Measurements from ENCODE around the gene DMBX1.

Gene DMBX1

GRCh38 chr1:46526691-46527291, 37.2 kb downstream of the DMBX1 start:
- no peak for DNase-seq

- DNase-seq = peak; percentile 91
Observed at GRCh38 chr1:46527474-46528296, 38.0 kb downstream of the DMBX1 start.

DNA sequence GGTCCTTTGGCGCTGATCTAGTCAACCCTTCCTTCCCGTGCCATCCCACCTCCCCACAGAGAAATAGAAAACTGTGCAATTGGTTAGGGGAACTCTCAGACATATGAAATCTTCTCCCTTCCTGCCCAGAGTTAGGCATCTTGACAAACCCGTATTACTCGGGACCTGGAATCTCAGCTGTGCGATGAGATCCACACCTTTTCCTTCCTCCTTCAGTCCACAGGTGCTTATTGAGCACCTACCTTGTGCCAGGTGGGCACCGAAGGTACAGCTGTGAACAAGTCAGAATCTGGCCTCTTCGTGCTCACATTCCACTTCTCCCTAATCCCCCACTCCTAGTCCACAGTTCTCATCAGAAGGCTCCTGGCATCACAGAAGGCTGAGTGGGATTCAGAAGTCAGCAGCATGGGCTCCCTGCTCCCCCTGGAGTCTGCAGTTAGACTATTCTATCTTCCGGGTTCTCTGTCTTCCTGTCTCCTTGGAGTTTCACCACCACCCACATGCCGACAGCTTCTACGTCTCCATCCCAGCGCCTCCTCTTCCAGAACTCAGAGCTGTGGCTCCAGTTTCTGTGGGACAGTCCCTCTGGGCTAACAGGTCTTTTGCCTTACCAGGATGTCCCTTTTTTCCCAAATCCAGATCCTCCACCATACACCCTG, 38.8 kb downstream of the DMBX1 start:
- DNase-seq = no peak

DNA sequence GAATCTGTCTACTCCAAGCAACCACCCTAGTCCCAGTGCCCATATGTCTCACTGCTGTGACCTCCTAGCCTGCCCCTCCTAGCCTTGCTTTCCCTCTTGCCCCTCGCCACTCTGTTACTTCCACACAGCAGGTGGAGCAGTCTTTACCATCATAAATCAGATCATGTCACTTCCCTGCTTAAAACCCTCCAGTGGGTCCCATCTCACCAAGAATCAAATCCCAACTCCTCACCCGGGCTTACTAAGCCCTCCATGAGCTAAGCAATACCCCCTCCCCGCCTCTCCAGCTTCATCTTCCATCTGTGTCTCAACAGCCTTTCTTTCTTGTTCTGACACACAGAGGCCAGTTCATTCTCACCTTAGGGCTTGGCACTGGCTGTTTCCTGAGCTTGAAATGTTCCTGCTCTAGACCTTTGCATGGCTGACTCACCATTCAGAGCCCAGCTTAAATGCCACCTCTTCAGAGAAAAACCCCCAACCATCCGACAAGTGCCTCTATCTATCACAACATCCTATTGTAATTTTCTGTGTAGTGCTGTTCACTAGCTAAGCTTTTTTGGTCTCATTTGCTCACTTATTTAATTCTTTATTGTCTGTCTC, 39.5 kb downstream of the DMBX1 start:
- no peak for DNase-seq

DNA sequence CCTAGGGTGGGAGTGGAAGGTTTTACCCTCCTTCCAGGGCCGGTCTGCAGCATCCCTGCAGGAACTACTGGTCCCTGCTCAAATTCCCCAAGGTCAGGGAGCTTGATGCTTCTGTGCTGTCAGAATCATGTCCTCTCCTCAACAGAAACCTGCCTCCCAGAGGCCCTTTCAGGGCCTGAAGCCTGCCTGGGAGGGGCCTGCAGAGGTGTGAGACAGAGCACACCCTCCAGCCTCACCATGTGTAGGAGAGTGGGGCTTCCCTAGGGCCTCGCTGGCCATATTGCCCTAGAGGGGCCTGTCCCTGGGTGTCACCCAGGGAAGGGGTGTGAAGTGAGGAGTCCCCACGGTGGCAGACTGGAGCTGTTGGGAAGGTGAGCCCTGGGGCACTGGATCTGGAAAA, 40.7 kb downstream of the DMBX1 start:
- DNase-seq = no peak

GRCh38 chr1:46530791-46531409, 41.3 kb downstream of the DMBX1 start:
- peak; percentile 47 for DNase-seq

- no peak for DNase-seq
Observed at GRCh38 chr1:46532095-46532494, 42.5 kb downstream of the DMBX1 start.

- DNase-seq = peak; percentile 76
Observed at GRCh38 chr1:46532498-46533178, 43.0 kb downstream of the DMBX1 start.

GRCh38 chr1:46533179-46533864, 43.7 kb downstream of the DMBX1 start:
- peak; percentile 74 for DNase-seq

GRCh38 chr1:46535063-46535462, 45.4 kb downstream of the DMBX1 start:
- DNase-seq = peak; percentile 92

DNA sequence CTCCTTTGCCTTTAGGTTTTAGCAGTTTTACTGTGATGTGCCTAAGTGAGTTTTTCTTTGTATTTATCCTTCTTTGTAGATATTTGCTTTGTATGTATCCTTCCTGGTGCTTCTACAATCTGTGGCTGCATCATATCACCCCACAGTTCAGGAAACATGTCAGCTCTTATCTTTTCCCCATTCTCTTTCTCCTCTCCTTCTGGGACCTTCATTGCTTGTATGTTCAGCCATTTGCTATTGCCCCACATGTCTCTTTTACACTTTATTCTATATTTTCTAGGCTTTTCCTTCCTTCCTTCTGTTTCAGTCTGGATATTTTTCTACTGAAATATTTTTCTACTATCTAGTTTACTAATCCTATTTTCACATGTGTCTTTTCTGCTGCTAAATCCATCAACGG, 46.9 kb downstream of the DMBX1 start:
- DNase-seq = no peak

DNA sequence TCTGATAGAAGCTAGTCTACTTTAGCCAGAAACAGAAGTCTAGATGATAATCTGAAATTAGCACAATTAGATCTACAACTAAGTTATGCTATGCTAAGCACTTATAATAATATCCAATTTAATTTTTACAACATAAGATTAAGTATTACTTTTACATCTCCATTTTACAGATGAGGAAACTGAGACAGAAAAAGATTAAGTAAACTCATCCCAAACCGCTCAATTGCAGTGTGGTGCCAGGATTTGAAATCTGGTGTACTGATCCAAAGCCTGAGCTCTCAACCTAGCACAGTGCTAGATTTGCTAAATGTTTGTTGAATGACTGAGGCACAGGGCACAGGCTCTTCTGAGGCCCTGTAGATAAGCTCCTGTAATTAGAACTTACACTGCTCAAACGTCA, 48.0 kb downstream of the DMBX1 start:
- no peak for DNase-seq

GRCh38 chr1:46538147-46538546, 48.5 kb downstream of the DMBX1 start:
- no peak for DNase-seq

Measured in DMS53 (cell line).